Measurements from ENCODE around the gene NOL3. TPM values are rescaled to one million over a fixed set of nuclear protein-coding genes. Genes with fewer than 3 reads are reported as not detected.

NOL3 gene
- total and polyA plus RNA-seq, 2 of the 13 experiments (the other 11 are each of a cell fraction or from before 2014, with no cell fraction given), result 5.7 to 20.5 TPM

GRCh38 chr16:67165121-67166078 is 4.9 kb upstream of the NOL3 start (continued):
- TF ChIP-seq ZHX1 (CRISPR knock-in tag; IDR thresholded peaks at IDR 0.05; ENCODE audit: low read depth) (peak; percentile 52; the same call in 1 of the 2 replicates), ZNF235 (CRISPR knock-in tag; IDR thresholded peaks at IDR 0.05; ENCODE audit: borderline replicate concordance) (no peak), ZNF343 (CRISPR knock-in tag; IDR thresholded peaks at IDR 0.05) (no peak), ZNF816 (CRISPR knock-in tag; IDR thresholded peaks at IDR 0.05; ENCODE audit: borderline replicate concordance) (0 out of 2 replicates have a peak, but pooled peaks have one; percentile 2), ZNF30 (CRISPR knock-in tag; IDR thresholded peaks at IDR 0.05) (no peak), ZNF34 (CRISPR knock-in tag; IDR thresholded peaks at IDR 0.05; ENCODE audit: borderline replicate concordance) (no peak), ZNF629 (CRISPR knock-in tag; conservative IDR thresholded peaks at IDR 0.05) (peak; percentile 88), ZBED4 (CRISPR knock-in tag; IDR thresholded peaks at IDR 0.05; ENCODE audit: borderline replicate concordance) (no peak), BCL3 (CRISPR knock-in tag; IDR thresholded peaks at IDR 0.05) (no peak), DMAP1 (CRISPR knock-in tag; IDR thresholded peaks at IDR 0.05) (no peak), TBX3 (IDR thresholded peaks at IDR 0.05; ENCODE audit: borderline replicate concordance) (no peak), FUBP1 (CRISPR knock-in tag; IDR thresholded peaks at IDR 0.05; ENCODE audit: borderline replicate concordance) (no peak), ZFP91 (CRISPR knock-in tag; IDR thresholded peaks at IDR 0.05; ENCODE audit: borderline replicate concordance) (peak; percentile 1; the same call in 1 of the 2 replicates), MTERF4 (CRISPR knock-in tag; IDR thresholded peaks at IDR 0.05) (no peak)
